GM06990 (cell line): ENCODE measurements around the gene ZNF69.
"Not testable (repeated sequence)": the region's sequence is repeated elsewhere in the genome, so short reads cannot be mapped to it uniquely, and the experiment has no call there.

Source experiments
- DNase-seq: peaks from one replicate; pipeline ENCODE4 v3.0.0-alpha.2; 2011; ENCODE audit not compliant: insufficient read length; ENCODE audit errors: extremely low read depth
- H3K27me3 ChIP-seq: replicated peaks from 2 replicates; pipeline ENCODE4 v1.6.0; 2011; ENCODE audit warnings: low read length; ENCODE audit not compliant: control insufficient read depth, insufficient read depth
- H3K36me3 ChIP-seq: 2 replicates; pipeline ENCODE4 v1.5.1; 2011; ENCODE audit warnings: low read length; ENCODE audit not compliant: control insufficient read depth, insufficient read depth
- H3K4me3 ChIP-seq: replicated peaks from 2 replicates; pipeline ENCODE4 v1.5.1; 2011; ENCODE audit warnings: low read depth, mild to moderate bottlenecking, control low read depth, low read length
- CTCF ChIP-seq: IDR thresholded peaks from 2 replicates; pipeline ENCODE4 v1.5.1; 2011; ENCODE audit warnings: low read length, control low read depth, mild to moderate bottlenecking, inconsistent platforms; ENCODE audit not compliant: insufficient read depth, poor library complexity, severe bottlenecking

Gene ZNF69

DNA sequence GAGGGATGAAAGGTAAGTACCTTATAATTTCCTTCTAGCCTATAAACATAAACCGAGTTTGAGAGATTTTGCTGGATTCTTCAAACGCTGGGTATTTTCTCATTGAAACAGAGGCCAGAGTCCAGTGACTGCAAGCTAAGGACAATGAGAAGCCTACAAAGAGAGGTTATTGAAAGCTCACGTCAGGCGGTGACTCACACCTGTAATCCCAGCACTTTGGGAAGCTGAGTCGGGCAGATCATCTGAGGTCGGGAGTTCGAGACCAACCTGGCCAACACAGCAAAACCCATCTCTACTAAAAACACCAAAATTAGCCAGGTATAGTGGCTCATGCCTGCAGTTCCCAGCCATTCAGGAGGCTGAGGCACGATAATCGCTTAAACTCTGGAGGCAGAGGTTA lies 15.0 kb upstream of the ZNF69 start:
- Histone ChIP-seq H3K27me3 (no peaks in the 10 kb centered on the region), H3K36me3 (no peaks in the 10 kb centered on the region; the same call in 1 of the 2 replicates), H3K4me3 (no peak overlapping the region)
- DNase-seq: no peak
- TF ChIP-seq CTCF: no peak

DNA sequence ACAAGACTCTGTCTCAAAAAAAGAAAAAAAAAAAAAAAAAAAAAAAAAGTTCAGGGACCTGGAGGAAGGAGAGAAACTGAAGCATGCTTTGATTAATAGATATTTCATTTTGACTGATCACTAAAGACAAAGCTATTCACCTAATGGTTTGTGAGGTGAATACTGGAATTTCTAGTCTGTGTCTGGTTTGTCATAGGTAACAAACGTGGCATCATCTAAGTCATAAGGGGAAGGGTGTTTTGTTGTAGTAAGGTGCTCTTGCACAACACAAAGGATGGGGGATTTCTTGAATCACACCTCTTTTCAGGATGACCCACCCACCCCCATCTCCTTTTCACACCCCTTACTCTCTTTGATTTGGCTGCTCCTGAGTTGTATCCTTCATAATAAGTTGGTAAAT lies 13.8 kb upstream of the ZNF69 start:
- no peak for DNase-seq
- TF ChIP-seq CTCF: no peak
- no peaks in the 10 kb centered on the region for H3K36me3 ChIP-seq
- H3K4me3 ChIP-seq: no peak overlapping the region
- no peaks in the 10 kb centered on the region for H3K27me3 ChIP-seq

DNA sequence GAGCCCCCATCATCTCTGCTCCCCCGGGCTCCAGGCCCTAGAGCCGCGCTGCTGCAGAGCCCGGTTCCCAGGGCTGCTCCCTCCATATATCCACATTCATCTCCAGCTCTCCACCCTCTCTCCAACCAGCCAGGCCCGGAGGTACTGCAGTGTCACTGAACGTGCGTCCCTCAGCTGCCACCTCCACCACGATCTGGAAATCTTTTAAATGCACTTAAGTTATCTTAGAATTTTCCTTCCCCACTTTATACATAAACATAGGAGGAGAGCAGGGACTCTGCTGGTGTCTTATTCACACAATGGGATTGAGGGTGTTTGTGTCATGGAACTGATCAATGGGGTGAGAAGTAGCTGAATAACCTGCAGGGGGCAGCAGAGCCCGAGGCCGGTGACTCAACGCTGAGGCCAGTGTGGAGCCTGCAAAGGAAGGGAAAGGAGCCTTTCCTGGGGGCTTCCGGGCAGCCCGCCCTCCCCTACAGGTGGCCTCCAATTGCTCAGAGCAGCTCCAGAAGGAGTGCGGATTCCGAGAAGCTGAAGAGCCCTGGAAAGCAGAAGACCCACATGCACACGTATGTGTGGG lies 7.8 kb upstream of the ZNF69 start:
- not testable (repeated sequence) for H3K36me3 ChIP-seq, H3K27me3 ChIP-seq, H3K4me3 ChIP-seq
- DNase-seq: peak; percentile 21

- DNase-seq: no peak
- no peak for TF ChIP-seq CTCF
- H3K4me3 ChIP-seq: no peak overlapping the region
- H3K36me3 ChIP-seq: no peaks in the 10 kb centered on the region
- no peaks in the 10 kb centered on the region for H3K27me3 ChIP-seq
Observed at GRCh38 chr19:11880598-11880997, 7.0 kb upstream of the ZNF69 start.

DNA sequence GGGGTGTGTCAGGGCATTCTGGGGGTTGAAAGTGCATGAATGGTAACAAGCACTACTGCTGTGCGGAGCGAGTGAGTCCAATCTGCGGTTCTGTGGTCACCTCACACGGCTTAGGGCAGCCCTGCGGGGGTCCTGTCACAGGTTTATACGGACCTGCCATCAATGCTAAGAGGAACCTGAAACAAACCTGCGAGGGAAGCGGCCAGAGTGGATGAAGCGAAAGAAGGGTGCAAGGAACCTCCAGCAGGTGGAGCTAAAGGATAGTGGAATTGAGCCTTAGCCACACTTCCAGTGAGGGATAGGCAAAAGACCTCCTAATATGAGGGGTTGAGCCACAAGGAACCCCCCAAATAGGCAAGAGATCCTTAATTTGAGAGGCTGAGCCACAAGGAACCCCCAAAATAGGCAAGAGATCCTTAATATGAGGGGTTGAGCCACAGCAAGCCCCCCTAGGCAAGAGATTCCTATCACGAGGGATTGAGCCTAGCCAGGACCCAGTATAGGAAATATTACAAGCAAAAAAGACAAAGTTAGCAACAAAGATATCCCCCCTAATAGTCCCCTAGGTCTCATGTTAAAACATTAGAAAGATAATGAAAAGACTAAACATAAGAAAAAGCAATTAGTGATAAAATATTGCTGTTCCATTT lies 6.3 kb upstream of the ZNF69 start:
- H3K36me3 ChIP-seq: no peaks in the 10 kb centered on the region
- DNase-seq: peak; percentile 28
- no peaks in the 10 kb centered on the region for H3K27me3 ChIP-seq
- H3K4me3 ChIP-seq: no peak overlapping the region
- TF ChIP-seq CTCF: peak; percentile 64

DNA sequence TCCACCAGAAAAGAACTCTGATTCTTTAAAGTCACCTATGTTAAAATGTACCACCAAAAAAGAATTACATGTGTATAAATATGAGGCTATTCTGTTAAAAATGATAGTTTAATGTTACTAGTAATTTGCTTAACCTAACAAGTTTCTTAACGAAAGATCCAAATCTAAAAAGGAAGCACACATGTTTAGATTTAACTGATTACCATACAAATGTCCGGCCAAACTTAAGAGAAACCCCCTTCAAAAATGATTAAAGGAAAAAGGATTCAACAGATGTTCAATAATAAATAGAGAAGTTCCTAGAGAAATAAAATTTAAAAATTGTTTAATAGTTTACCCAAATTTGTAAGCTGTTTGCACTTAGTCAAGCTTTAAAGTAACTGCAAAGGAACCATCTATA lies 5.0 kb upstream of the ZNF69 start:
- Histone ChIP-seq H3K36me3 (no peaks in the 10 kb centered on the region), H3K27me3 (no peaks in the 10 kb centered on the region), H3K4me3 (no peak overlapping the region)
- no peak for TF ChIP-seq CTCF
- no peak for DNase-seq
